K562 (cell line): ENCODE results near the gene DHX35.

Experiments used
- ETV6 ChIP-seq, 3 experiments: fragments of 150-350 bp in 1 of 3; sonication (generic) in 1 of 3; formaldehyde crosslinking in 1 of 3; IDR thresholded peaks; 2 replicates each; pipeline versions ENCODE4 v1.6.1 to v1.8.0; 2014 to 2022; ENCODE audit warnings: borderline replicate concordance in 2 of 3, low read depth in 2 of 3, antibody characterized with exemption in 1 of 3, low read length in 1 of 3, mild to moderate bottlenecking in 1 of 3, missing genetic modification reagents in 1 of 3
- NFRKB ChIP-seq: fragments of 450-650 bp; IDR thresholded peaks from 2 replicates; pipeline ENCODE4 v1.6.1; 2016; ENCODE audit warnings: low read depth
- ZNF695 ChIP-seq: fragments of 450-650 bp; formaldehyde crosslinking; IDR thresholded peaks from 2 replicates; pipeline ENCODE4 v1.4.0; 2020; ENCODE audit warnings: mild to moderate bottlenecking, moderate library complexity

DNA sequence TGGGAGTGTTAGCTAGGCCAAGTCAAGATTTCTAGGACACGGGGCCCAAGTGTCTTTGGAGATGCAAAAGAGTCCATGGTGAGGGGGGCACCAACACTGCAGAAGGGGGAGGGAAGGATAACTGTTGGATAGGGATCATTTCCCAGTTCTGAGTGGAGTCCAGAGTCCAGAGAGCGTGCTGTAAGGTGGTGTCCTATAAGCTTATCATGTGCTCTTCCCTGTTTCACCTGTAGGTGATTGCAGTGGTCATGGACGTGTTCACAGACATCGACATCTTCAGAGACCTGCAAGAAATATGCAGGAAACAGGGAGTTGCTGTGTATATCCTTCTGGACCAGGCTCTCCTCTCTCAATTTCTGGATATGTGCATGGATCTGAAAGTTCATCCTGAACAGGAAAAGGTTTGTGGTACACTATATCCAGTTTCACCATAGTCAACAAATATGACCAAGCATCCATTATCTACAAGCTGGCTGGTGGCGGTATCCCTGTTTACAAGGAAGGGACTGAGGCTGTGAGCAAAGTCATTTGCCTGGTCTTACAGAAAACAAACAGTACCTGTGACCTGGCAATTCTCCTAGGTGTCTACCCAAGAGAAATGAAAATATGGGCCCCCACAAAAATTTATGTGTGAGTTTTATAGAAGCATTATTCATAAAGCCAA lies 20.3 kb upstream of the DHX35 start:
- TF ChIP-seq ETV6 (IDR thresholded peaks at IDR 0.05; ENCODE audit: borderline replicate concordance in 1 of 2, low read depth in 2 of 2, low read length in 1 of 2), result no peak
- no peak for TF ChIP-seq ETV6 (CRISPR knock-in tag; IDR thresholded peaks at IDR 0.05; ENCODE audit: borderline replicate concordance)
- TF ChIP-seq NFRKB, result no peak
- TF ChIP-seq ZNF695 (CRISPR knock-in tag), result no peak
